ENCODE data around the gene STYK1. TPM values are rescaled to one million over a fixed set of nuclear protein-coding genes. Genes with fewer than 3 reads are reported as not detected.
"Not testable (repeated sequence)": the region's sequence is repeated elsewhere in the genome, so short reads cannot be mapped to it uniquely, and the experiment has no call there.

STYK1 gene
- total and polyA plus RNA-seq, 11 donors: 0.01 to 0.21 TPM; not detected in 9

- Histone ChIP-seq H3K9me3 (no peaks in the 10 kb centered on the region), H3K4me3 (no peak overlapping the region), H3K4me1 (no peaks in the 10 kb centered on the region), H3K27me3 (no peaks in the 10 kb centered on the region), H3K36me3 (peaks cover 0 to 47% (median 21%) of the 10 kb centered on the region in 9 donors), H3K27ac (no peak overlapping the region)
- intact Hi-C loops (cut with DNase I): no loop called here
- no peak for DNase-seq
- TF ChIP-seq CTCF (IDR thresholded peaks at IDR 0.05): no peak
- no peak for TF ChIP-seq POLR2A (IDR thresholded peaks at IDR 0.05)
- no peak for ATAC-seq
- WGBS, 4 donors: 83 to 93% (median 86%) methylated on average over 2 of the region's 2 CpGs
These were observed 78.0 kb downstream of the STYK1 start for GRCh38 chr12:10595881-10596280.

GRCh38 chr12:10590966-10591365 is 82.9 kb downstream of the STYK1 start:
- Histone ChIP-seq H3K9me3 (no peaks in the 10 kb centered on the region), H3K36me3 (peaks cover 0 to 59% (median 8%) of the 10 kb centered on the region in 9 donors), H3K27ac (no peak overlapping the region), H3K27me3 (no peaks in the 10 kb centered on the region), H3K4me1 (no peaks in the 10 kb centered on the region), H3K4me3 (no peak overlapping the region)
- no peak for TF ChIP-seq CTCF (IDR thresholded peaks at IDR 0.05)
- TF ChIP-seq POLR2A (IDR thresholded peaks at IDR 0.05): no peak
- DNase-seq: no peak
- ATAC-seq: no peak
- intact Hi-C loops (cut with DNase I): no loop called here
- 96 to 97% (median 96%) methylated on average over 3 of the region's 3 CpGs for WGBS, 4 donors

- H3K27me3 ChIP-seq: no peaks in the 10 kb centered on the region
- no peak for DNase-seq
- ATAC-seq: no peak
- no peak for TF ChIP-seq CTCF (IDR thresholded peaks at IDR 0.05)
- 82 to 86% (median 84%) methylated on average over 1 of the region's 1 CpG for WGBS, 4 donors
- peaks cover 0 to 18% (median 0%) of the 10 kb centered on the region in 12 donors for H3K9me3 ChIP-seq
- peaks cover 0 to 24% (median 7%) of the 10 kb centered on the region in 9 donors for H3K36me3 ChIP-seq
- no peak overlapping the region for H3K27ac ChIP-seq
- H3K4me1 ChIP-seq: no peaks in the 10 kb centered on the region
- H3K4me3 ChIP-seq: no peak overlapping the region
- intact Hi-C loops (cut with DNase I): no loop called here
These were observed 89.4 kb downstream of the STYK1 start for GRCh38 chr12:10584415-10584814.

GRCh38 chr12:10582704-10583103 is 91.1 kb downstream of the STYK1 start:
- Histone ChIP-seq H3K4me3 (no peak overlapping the region), H3K4me1 (no peaks in the 10 kb centered on the region), H3K27me3 (no peaks in the 10 kb centered on the region), H3K36me3 (peaks cover 0 to 19% (median 2%) of the 10 kb centered on the region in 9 donors), H3K9me3 (peaks cover 0 to 18% (median 0%) of the 10 kb centered on the region in 12 donors), H3K27ac (no peak overlapping the region)
- intact Hi-C loops (cut with DNase I): no loop called here
- WGBS, 4 donors: 95 to 96% (median 95%) methylated on average over 3 of the region's 3 CpGs
- TF ChIP-seq CTCF (IDR thresholded peaks at IDR 0.05) (no peak), POLR2A (IDR thresholded peaks at IDR 0.05) (no peak)
- ATAC-seq (no peak), DNase-seq (no peak)

- peaks cover 0 to 18% (median 0%) of the 10 kb centered on the region in 12 donors for H3K9me3 ChIP-seq
- WGBS, 4 donors: 82 to 97% (median 94%) methylated on average over 3 of the region's 3 CpGs
- H3K27ac ChIP-seq; intact Hi-C loops (cut with DNase I); H3K27me3 ChIP-seq; H3K4me3 ChIP-seq; H3K4me1 ChIP-seq; DNase-seq; ATAC-seq: not testable (repeated sequence)
- peaks cover 0 to 17% (median 0%) of the 10 kb centered on the region in 9 donors for H3K36me3 ChIP-seq
These were observed 91.7 kb downstream of the STYK1 start for GRCh38 chr12:10582133-10582532.

All from heart left ventricle (tissue), 16 donors.